ENCODE results near the gene LTBR.

DNA sequence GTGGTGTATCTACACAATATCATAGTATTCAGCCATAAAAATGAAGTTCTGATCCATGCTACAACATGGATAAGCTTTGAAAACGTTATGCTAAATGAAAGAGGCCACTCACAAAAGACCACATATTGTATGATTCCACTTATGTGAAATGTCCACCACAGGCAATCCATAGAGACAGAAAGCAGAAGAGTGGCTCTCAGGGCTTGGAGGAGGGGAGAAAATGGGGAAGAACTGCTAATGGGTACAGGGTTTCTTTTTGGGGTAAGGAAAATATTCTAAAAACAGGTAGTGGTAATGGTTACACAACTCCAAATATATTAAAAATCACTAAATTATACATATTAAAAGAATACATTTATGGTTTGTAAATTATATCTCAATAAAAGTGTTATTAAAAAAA is 25.1 kb upstream of the LTBR start:
- TF ChIP-seq CTCF (IDR thresholded peaks at IDR 0.05; ENCODE audit: low read depth, low read length, missing input control) = no peak
- TF ChIP-seq, protein P1, sequence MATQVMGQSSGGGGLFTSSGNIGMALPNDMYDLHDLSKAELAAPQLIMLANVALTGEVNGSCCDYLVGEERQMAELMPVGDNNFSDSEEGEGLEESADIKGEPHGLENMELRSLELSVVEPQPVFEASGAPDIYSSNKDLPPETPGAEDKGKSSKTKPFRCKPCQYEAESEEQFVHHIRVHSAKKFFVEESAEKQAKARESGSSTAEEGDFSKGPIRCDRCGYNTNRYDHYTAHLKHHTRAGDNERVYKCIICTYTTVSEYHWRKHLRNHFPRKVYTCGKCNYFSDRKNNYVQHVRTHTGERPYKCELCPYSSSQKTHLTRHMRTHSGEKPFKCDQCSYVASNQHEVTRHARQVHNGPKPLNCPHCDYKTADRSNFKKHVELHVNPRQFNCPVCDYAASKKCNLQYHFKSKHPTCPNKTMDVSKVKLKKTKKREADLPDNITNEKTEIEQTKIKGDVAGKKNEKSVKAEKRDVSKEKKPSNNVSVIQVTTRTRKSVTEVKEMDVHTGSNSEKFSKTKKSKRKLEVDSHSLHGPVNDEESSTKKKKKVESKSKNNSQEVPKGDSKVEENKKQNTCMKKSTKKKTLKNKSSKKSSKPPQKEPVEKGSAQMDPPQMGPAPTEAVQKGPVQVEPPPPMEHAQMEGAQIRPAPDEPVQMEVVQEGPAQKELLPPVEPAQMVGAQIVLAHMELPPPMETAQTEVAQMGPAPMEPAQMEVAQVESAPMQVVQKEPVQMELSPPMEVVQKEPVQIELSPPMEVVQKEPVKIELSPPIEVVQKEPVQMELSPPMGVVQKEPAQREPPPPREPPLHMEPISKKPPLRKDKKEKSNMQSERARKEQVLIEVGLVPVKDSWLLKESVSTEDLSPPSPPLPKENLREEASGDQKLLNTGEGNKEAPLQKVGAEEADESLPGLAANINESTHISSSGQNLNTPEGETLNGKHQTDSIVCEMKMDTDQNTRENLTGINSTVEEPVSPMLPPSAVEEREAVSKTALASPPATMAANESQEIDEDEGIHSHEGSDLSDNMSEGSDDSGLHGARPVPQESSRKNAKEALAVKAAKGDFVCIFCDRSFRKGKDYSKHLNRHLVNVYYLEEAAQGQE (IDR thresholded peaks at IDR 0.05) = no peak
- no peak for TF ChIP-seq TAF1 (conservative IDR thresholded peaks at IDR 0.05)
